Natural killer cell treated with Interleukin-12 subunit alpha and Interleukin-12 subunit beta and Interleukin-15 and Interleukin-18, amount 100 ng/mL, for 72 hours (primary cell): ENCODE measurements around the gene LRRC15. TPM values are rescaled to one million over a fixed set of nuclear protein-coding genes. Genes with fewer than 3 reads are reported as not detected.

Experiments
- ATAC-seq, 2 donors: fragments of 150-1000 bp; cut with Tn5 transposase in 1 of 2; sonication (Bioruptor Pico), chemical (Tn5 transposase) in 1 of 2; 2 replicates each; pipeline ENCODE4 v1.10.0; 2021
- DNase-seq: peaks from one replicate; pipeline ENCODE4 v3.0.0; 2022; ENCODE audit warnings: low spot score
- H3K27ac Mint-ChIP-seq, 2 donors: 1 replicate in 1 of 2; 2 replicates in 1 of 2; pipeline ENCODE4 v1.8.0; 2022; ENCODE audit warnings: mixed read lengths in 2 of 2, mild to moderate bottlenecking in 1 of 2, moderate library complexity in 1 of 2
- H3K27me3 Mint-ChIP-seq, 2 donors: 1 replicate in 1 of 2; 2 replicates in 1 of 2; pipeline ENCODE4 v1.8.0; 2022; ENCODE audit warnings: mixed read lengths in 2 of 2
- H3K36me3 Mint-ChIP-seq: one replicate; pipeline ENCODE4 v1.8.0; 2022; ENCODE audit warnings: mixed read lengths
- H3K4me1 Mint-ChIP-seq, 2 donors: 1 replicate in 1 of 2; 2 replicates in 1 of 2; pipeline ENCODE4 v1.8.0; 2022; ENCODE audit warnings: low read depth in 2 of 2, mixed read lengths in 2 of 2, mild to moderate bottlenecking in 1 of 2
- H3K4me3 Mint-ChIP-seq: one replicate; pipeline ENCODE4 v1.8.0; 2022; ENCODE audit warnings: mixed read lengths
- H3K9me3 Mint-ChIP-seq: 2 replicates; pipeline ENCODE4 v1.8.0; 2022; ENCODE audit warnings: mixed read lengths
- total RNA-seq, 2 donors: library from RNA; stranded (reverse); gene quantifications; one replicate each; pipeline ENCODE4 v1.2.3, GENCODE V29; 2022

The LRRC15 gene
- not detected for total RNA-seq

DNA sequence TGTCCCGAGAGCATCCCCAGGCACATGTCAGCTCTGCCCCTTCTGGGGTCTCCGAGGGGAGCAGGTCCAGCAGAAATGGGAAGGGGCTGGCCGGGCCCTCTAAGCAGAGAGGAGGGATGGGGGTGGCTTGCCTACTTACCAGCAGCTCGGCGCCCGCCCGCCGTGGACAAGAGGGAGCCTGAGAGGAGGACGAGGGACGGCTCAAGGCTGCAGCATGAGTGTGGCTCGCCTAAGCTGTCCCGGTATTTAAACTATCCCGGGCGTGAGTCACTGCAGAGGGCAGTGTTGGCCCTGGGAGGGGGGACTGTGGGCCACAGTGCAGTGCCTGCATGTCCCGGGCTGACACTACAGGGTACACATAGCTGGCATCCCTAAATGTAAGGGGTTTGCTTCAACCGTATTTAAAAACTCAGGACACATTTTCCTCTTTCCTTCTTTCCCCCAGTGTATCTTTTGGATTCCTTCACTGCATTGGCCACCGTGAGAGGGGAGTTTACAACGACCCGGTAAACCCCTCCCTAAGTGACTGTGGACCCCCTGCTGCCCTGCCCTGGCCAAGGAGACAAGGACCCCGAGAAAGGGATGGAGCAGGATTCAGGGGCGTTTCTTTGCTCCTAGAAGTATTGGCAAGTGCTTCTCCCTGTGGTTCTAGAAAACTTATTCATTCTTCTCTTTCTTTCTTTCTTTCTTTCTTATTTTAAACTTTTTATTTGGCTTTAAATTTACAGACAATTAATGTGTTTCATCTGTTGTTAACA lies at the start of gene LRRC15:
LRRC15 (minus strand) TSS at position 222 of the 758 bp plus-strand sequence. CDS start 8,700 bp downstream, outside the sequence.
- no peaks in the 10 kb centered on the region for H3K36me3 Mint-ChIP-seq
- no peaks in the 10 kb centered on the region for H3K4me1 Mint-ChIP-seq
- H3K4me3 Mint-ChIP-seq, result no peak within 1 kb of the TSS
- ATAC-seq (peak in 1 of 2 donors; percentile 19), DNase-seq (no peak)
- H3K9me3 Mint-ChIP-seq, result no peaks in the 10 kb centered on the region
- peaks cover 32 to 34% of the 10 kb centered on the region in 2 donors for H3K27me3 Mint-ChIP-seq
- no peak within 1 kb of the TSS for H3K27ac Mint-ChIP-seq

- ATAC-seq (no peak), DNase-seq (no peak)
- Mint-ChIP-seq H3K9me3 (no peaks in the 10 kb centered on the region), H3K4me3 (no peak overlapping the region), H3K27me3 (no peaks in the 10 kb centered on the region), H3K36me3 (peaks cover 22% of the 10 kb centered on the region), H3K4me1 (peaks cover 0 to 8% of the 10 kb centered on the region in 2 donors), H3K27ac (no peak overlapping the region)
Observed at GRCh38 chr3:194418671-194419070, 49.1 kb upstream of the LRRC15 start.

DNA sequence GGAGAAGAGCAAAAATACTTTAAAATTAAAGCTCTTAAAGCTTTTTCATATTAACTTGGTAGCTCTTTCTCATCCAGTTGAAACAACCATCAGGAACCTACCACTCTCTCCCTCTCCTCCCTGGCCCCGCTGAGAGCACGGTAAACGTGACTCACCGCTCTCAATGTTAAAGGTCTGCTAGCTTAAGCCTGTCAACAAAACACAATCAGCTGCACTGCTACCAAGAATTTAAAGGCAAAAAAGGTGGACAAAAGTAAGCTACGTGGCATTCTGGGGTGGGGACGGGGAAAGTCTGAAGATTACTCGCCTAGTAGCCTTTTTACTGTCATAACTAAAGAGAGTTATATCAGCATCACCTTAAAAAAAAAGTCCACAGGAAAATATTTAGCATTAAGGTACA lies 37.9 kb upstream of the LRRC15 start:
- H3K27me3 Mint-ChIP-seq, result no peaks in the 10 kb centered on the region
- no peak overlapping the region for H3K4me3 Mint-ChIP-seq
- no peaks in the 10 kb centered on the region for H3K36me3 Mint-ChIP-seq
- H3K27ac Mint-ChIP-seq, result no peak overlapping the region
- ATAC-seq, result no peak
- H3K9me3 Mint-ChIP-seq, result no peaks in the 10 kb centered on the region
- H3K4me1 Mint-ChIP-seq, result peaks cover 0 to 3% of the 10 kb centered on the region in 2 donors
- no peak for DNase-seq

DNA sequence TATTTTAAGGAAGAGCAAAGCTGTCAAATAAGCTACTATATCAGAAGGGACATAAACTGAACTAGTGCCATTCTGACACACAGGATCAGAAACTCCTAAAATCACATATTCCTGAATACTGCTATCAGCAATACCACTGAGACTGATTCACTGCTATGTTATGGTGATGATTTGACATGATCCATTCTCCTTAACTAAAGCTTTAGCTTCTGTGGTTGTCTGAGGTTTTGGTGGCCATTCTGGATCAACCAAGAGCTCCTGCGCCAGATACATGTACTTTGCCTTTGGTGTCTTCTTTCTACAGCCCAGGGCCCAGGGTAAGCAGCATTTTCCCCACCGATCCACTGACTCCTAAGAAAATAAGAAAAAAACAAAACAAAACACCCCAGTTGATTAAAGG lies 36.2 kb upstream of the LRRC15 start:
- Mint-ChIP-seq H3K4me1 (peaks cover 0 to 3% of the 10 kb centered on the region in 2 donors), H3K9me3 (no peaks in the 10 kb centered on the region), H3K27ac (no peak overlapping the region), H3K4me3 (no peak overlapping the region), H3K27me3 (no peaks in the 10 kb centered on the region), H3K36me3 (no peaks in the 10 kb centered on the region)
- DNase-seq, result no peak
- ATAC-seq, result no peak

DNA sequence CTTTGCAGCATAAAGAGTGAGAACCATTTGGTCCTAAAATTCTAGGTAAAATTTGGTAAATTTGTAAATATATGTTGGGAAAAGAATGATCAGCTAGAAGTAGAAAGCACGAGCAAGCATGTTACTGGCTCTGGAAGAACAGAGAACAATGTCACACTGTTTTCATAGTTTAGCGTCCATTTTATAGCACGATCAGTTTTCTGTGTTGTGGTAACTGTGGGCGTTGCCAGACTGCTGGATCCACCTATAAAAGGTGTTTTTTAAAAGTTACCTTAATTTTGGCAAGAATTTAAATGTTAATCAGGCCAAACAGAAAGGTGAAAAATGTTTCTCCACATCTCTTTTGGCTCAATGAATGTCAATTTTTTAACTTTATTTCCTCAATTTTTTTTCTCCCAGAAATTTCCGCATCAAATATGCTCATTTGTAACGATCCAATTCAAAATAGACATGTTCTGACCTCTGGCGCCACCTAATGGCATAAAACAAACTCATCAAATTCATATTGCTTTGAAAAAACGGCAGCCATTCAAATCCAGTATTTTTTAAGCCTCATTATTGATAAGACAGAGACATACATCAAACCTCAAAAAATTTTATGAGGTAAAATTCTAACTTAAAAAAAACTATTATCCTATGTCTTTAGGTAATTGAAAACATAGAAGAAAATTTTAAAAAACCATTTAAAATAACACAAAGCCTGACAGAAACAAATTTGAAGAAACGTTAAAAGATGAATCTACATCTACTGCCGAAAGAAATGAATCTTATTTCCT lies 35.0 kb upstream of the LRRC15 start:
- no peak for DNase-seq
- Mint-ChIP-seq H3K4me3 (no peak overlapping the region), H3K27ac (no peak overlapping the region), H3K36me3 (no peaks in the 10 kb centered on the region), H3K4me1 (peaks cover 5 to 6% of the 10 kb centered on the region in 2 donors), H3K9me3 (no peaks in the 10 kb centered on the region), H3K27me3 (peaks cover 0 to 8% of the 10 kb centered on the region in 2 donors)
- no peak for ATAC-seq

DNA sequence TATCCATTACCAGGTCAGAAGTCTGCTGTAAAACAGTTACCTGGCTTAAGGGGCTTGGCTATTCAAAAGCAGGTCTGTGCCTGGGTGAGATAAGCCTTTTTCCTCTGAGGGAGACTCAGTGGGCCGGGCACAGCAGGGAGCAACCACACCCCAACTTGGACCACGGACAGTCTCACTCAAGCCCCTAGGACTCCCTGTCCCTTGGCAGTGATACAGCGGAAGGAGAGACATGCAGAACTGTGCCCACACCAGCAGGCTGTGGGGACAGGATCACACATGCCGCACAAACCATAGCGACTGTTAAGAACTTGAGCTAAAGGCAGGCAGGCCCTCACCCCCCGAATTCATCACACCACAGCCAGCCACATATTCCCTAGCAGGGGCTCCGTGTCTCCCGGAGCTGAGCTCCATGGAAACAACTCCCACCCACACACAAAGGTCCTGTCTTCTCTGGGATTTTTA lies 32.4 kb upstream of the LRRC15 start:
- H3K27ac Mint-ChIP-seq, result no peak overlapping the region
- no peak overlapping the region for H3K4me3 Mint-ChIP-seq
- H3K4me1 Mint-ChIP-seq, result peaks cover 23 to 25% of the 10 kb centered on the region in 2 donors
- no peaks in the 10 kb centered on the region for H3K36me3 Mint-ChIP-seq
- H3K27me3 Mint-ChIP-seq, result peaks cover 9 to 20% of the 10 kb centered on the region in 2 donors
- no peaks in the 10 kb centered on the region for H3K9me3 Mint-ChIP-seq
- no peak for DNase-seq
- no peak for ATAC-seq

DNA sequence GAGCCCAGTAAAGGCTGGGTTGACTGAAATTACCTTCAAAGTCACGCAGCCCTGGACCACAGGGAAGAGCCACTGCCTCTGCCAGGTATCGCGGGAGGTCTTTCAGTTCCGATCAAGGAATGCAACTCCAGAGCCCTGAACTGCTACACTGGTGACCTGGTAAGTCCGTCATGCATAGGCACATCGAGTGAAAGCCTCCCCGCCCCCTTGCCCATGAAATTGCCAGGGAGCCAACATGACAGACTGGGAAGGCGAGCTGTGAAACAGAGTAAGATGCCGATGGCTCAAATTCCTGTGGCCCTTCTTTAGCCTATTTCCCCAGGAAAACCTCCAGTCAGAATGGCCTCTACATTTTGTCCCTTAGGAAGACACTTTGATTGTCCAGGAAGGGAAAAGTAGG lies 31.8 kb upstream of the LRRC15 start:
- H3K27ac Mint-ChIP-seq, result no peak overlapping the region
- no peaks in the 10 kb centered on the region for H3K9me3 Mint-ChIP-seq
- peaks cover 25 to 28% of the 10 kb centered on the region in 2 donors for H3K4me1 Mint-ChIP-seq
- ATAC-seq (no peak), DNase-seq (no peak)
- no peak overlapping the region for H3K4me3 Mint-ChIP-seq
- H3K36me3 Mint-ChIP-seq, result no peaks in the 10 kb centered on the region
- peaks cover 11 to 21% of the 10 kb centered on the region in 2 donors for H3K27me3 Mint-ChIP-seq

DNA sequence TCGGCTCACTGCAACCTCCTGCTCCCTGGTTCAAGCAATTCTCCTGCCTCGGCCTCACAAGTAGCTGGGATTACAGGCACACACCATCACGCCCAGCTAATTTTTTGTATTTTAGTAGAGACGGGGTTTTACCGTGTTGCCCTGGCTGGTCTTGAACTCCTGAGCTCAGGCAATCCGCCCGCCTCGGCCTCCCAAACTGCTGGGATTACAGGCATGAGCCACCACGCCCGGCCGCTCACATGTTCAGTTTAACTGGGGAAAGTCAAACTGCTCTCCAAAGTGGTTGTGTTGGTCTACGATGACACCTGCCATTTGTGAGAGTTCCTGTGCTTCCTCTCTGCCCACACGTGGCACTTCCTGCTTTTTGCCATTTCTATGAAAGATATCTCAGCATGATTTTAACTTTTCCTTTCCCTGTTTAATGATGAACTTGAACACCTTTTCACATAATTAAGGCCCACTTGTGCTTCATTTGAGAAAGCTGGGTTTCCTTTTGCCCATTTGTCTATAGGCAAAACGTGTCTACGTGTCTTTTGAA lies 30.4 kb upstream of the LRRC15 start:
- Mint-ChIP-seq H3K4me1 (peaks cover 29 to 39% of the 10 kb centered on the region in 2 donors), H3K27ac (no peak overlapping the region), H3K4me3 (no peak overlapping the region)

DNA sequence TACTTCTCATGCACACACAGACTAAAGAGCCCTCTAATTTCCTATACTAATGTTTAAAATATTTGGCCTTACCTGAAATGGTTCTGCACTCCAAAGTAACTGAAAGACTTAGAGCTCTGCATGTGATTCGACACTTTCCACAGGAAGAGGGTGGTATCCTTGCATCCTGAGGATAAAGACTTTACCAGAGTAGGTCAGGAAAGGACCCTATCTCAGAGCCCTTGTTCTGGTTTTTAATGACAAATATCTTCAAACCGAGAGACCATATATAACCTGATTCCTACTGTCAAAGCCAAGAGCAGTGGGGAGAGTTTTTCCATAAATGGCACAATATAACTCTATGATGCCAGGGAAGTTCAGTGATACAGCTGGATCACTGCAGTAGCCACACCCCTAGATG lies 29.6 kb upstream of the LRRC15 start, which contains the start of gene GP5:
GP5 (minus strand) TSS at position 101 of the 400 bp plus-strand sequence. CDS start 984 bp downstream, outside the sequence.
- Mint-ChIP-seq H3K4me1 (peaks cover 29 to 36% of the 10 kb centered on the region in 2 donors), H3K4me3 (peak within 1 kb of the TSS; percentile 78), H3K27ac (no peak within 1 kb of the TSS), H3K9me3 (no peaks in the 10 kb centered on the region), H3K27me3 (peaks cover 21 to 43% of the 10 kb centered on the region in 2 donors), H3K36me3 (no peaks in the 10 kb centered on the region)
- ATAC-seq (no peak), DNase-seq (no peak)

More for the DNA sequence above, 30.4 kb upstream of the LRRC15 start:
- ATAC-seq (no peak), DNase-seq (no peak)
- no peaks in the 10 kb centered on the region for H3K36me3 Mint-ChIP-seq
- H3K9me3 Mint-ChIP-seq, result no peaks in the 10 kb centered on the region
- H3K27me3 Mint-ChIP-seq, result peaks cover 21 to 36% of the 10 kb centered on the region in 2 donors

DNA sequence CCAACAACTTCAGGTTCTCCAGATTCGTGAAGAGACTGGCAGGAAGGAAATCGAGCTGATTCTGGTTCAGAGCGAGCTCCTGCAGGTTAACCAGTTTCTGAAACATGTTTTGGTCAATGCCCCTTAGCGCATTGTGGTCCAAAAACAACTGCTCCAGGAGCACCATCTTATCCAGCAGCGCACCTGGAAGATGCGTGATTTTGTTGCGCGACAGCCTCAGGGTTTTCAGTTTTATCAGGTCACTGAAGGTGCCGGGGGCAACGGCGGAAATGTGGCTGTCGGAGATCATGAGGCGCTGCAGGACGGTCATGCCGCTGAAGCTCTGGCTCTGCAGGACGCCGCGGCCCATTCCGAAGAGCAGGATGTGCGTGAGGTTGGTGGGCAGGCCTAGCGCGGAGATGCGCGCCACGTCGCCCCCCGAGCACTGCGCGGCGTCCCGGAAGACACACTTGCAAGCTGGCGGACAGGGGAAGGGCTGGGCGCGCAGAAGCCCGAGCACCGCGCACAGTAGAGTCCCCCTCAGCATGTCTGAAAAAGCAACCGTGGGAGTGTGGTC lies 28.3 kb upstream of the LRRC15 start:
- Mint-ChIP-seq H3K36me3 (no peaks in the 10 kb centered on the region), H3K9me3 (no peaks in the 10 kb centered on the region), H3K27me3 (peaks cover 21 to 49% of the 10 kb centered on the region in 2 donors), H3K27ac (no peak overlapping the region), H3K4me1 (peaks cover 29 to 36% of the 10 kb centered on the region in 2 donors), H3K4me3 (peak overlapping the region; percentile 78)
- ATAC-seq, result peak; percentile 82 to 83
- peak; percentile 77 for DNase-seq

DNA sequence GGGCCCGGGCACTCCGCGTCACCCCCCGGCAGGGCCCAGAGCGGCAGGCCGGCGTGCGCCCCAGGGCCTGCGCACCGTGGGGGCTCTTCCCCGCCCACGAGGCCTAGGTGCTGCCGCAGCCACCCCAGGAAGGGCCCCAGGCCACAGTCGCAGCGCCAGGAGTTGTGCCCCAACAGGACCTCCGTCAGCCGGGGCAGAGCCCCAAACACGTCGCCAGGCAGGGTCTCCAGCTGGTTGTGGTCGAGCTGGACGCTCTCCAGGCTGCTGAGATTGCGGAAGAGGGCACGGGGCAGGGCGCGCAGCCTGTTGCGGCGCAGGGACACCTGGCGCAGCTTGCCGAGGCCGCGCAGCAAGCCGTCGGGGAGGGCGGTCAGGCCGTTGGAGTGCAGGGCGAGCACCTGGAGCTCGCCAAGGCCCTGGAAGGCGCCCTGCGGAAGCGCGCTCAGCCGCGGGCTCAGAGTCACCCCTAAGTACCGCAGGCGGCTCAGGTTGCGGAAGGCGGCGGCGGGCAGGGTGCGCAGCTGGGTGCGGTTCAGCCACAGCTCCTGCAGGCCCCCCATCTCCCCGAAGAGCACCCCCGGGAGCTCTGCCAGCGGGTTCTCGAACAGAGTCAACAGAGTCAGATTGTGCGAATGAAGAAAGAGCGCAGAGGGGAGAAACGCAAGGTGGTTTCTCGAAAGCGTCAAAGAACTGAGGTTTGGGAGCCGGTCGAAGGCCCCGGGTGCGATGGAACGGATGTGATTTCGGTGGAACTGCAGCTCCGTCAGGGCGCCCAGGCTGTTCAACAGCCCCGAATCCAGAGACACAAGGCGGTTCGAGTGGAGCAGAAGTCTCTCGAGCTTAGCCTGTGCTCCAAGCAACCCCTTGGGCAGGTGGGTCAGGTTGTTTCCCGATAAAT lies 27.6 kb upstream of the LRRC15 start:
- Mint-ChIP-seq H3K27ac (no peak overlapping the region), H3K4me1 (peaks cover 29 to 36% of the 10 kb centered on the region in 2 donors), H3K27me3 (peaks cover 21 to 52% of the 10 kb centered on the region in 2 donors), H3K4me3 (peak overlapping the region; percentile 78), H3K36me3 (no peaks in the 10 kb centered on the region), H3K9me3 (no peaks in the 10 kb centered on the region)
- peak; percentile 37 to 49 for ATAC-seq
- DNase-seq, result no peak

GRCh38 chr3:194396539-194396858 lies 27.0 kb upstream of the LRRC15 start:
- Mint-ChIP-seq H3K27me3 (peaks cover 21 to 52% of the 10 kb centered on the region in 2 donors), H3K36me3 (no peaks in the 10 kb centered on the region), H3K27ac (no peak overlapping the region), H3K4me3 (peak overlapping the region; percentile 51), H3K4me1 (peaks cover 29 to 36% of the 10 kb centered on the region in 2 donors), H3K9me3 (no peaks in the 10 kb centered on the region)
- no peak for ATAC-seq
- no peak for DNase-seq
